ENCODE measurements around the gene CAPZB.

Gene CAPZB

DNA sequence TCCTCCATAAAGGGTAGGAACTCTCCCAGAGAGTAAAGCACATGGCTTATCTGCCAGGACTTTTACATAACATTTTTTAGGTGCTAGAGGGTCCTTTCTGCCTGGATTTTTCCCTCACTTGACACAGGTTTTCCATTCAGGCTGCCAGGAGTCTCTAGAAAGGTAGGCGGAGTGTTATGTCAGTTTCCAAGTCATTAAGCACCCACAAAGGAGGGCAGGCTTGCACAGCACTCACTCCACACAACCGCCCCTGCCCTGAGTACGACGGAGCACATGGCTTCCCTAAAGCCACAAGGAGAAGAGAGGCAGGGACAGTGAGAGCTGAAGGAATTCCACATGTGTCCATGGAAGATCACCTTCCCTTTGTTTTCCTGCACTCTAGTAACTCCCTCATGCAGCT, 55.7 kb downstream of the CAPZB start:
- DNase-seq (ENCODE audit: low spot score) = no peak

DNA sequence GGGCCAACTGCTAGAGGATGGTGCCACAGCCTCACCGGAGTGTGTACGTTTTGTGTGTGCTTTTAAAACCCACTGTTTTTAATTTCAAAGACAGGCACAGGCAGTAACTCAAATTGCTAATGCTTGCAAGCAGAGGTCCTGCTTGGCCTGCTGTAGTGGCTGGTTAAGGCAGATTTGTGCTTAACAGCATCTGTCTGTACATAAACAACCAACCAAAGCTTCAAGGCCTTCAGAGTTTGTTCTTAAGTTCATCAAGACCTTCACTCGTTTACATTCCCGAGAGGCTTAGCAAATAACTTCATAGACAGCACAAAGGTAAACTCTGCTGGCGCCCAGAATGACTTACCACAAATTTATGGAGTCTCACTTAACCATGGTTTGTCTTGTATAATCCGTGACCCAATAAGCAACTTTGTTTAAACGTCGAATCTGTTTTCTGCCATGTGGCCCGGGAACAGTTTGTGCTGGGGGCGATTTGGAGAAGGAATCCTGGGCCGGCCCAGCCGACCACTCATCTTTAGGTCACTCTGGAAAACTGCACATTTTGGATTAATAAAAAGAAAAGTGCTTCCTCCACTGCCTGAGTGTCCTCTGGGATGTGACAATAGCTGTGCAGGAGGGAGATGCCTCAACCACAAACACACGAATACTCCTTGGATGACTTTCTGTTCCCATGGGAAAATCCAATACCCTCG, 58.1 kb downstream of the CAPZB start:
- no peak for DNase-seq (ENCODE audit: low spot score)

GRCh38 chr1:19426294-19427086, 58.8 kb downstream of the CAPZB start:
- no peak for DNase-seq (ENCODE audit: low spot score)

- DNase-seq (ENCODE audit: low spot score) = no peak
Observed at GRCh38 chr1:19425646-19426239, 59.6 kb downstream of the CAPZB start.

GRCh38 chr1:19424651-19425570, 60.4 kb downstream of the CAPZB start:
- no peak for DNase-seq (ENCODE audit: low spot score)

- no peak for DNase-seq (ENCODE audit: low spot score)
Observed at GRCh38 chr1:19423130-19423529, 62.2 kb downstream of the CAPZB start.

- DNase-seq (ENCODE audit: low spot score) = no peak
Observed at GRCh38 chr1:19421365-19421764, 64.0 kb downstream of the CAPZB start.

DNA sequence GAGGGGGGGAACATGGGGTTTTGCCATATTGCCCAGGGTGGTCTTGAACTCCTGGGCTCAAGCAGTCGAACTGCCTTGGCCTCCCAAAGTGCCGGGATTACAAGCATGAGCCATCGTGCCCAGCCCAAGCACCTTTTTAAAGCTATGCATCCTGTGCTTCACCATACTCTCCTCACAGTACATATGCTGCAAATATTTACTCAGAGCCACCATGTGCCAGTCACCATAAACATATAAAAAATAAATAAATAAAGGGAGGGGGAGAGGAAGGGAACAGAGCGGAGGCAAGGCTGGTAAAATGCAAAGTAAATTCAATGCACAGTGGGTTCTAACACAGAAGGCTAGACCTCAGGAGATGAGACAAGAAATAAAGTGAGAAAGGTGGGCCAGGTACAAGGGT, 64.7 kb downstream of the CAPZB start:
- DNase-seq (ENCODE audit: low spot score) = no peak

GRCh38 chr1:19419691-19420090, 65.6 kb downstream of the CAPZB start:
- no peak for DNase-seq (ENCODE audit: low spot score)

DNA sequence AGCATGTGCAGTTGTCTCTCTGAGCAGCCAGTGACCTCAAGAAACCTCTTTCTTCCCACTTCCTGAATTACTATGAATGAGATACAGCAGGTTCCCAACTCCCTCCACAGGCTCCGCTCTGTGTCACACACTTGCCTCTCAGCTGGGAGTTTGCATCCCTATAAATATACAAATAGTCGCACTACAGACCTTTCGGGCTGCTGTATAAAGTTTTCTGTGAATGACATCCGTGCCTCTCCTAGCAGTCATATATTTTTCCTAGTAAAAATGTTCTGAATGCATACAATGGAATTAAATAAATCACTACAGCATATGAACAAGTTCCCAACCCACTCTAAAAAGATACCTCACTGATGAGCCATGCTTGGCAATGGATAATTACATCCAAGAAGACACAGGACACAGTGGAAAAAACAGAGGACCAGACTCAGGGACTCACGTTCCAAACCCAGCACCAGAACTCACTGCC, 66.8 kb downstream of the CAPZB start:
- no peak for DNase-seq (ENCODE audit: low spot score)

GRCh38 chr1:19416921-19417470, 68.3 kb downstream of the CAPZB start:
- no peak for DNase-seq (ENCODE audit: low spot score)

DNA sequence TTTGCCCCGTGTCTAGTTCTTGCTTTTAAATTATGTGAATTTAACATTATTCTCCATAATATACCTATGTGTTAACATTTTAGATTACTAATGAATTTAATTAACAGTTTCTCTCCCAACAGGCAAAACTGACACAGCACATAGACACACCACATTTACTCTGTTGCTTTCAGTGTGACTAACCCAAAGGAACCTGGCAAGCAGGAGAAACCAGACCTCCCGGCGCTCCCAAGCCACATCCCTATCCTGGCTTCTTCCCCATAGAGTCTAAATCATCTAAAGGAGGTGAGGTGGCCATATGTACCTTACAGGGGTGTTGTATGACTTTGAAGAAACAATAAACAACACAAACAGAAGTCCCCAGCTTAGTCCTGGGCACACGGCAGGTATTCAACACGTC, 69.2 kb downstream of the CAPZB start:
- no peak for DNase-seq (ENCODE audit: low spot score)

GRCh38 chr1:19414515-19415121, 70.7 kb downstream of the CAPZB start:
- DNase-seq (ENCODE audit: low spot score) = no peak

DNA sequence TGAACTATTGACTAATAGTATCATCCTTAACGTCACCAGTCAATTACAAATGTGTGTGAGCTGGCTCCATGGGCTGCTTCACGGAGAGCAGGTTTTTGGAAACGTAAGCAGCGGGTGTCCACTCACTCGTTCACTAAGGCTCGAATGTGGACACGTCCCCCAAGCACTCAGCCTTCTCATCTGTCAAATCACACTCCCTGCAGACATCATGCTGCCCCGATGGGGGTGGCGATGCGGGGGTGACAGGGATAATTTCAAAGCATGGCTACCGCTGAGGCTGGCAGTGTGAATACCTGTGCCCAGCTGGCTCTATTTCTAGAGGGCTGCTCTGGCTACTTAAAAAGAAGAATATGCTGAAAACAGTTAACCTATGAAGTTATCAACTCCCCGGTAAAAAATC, 71.3 kb downstream of the CAPZB start:
- no peak for DNase-seq (ENCODE audit: low spot score)

- DNase-seq (ENCODE audit: low spot score) = no peak
Observed at GRCh38 chr1:19412654-19413053, 72.7 kb downstream of the CAPZB start.

GRCh38 chr1:19411612-19412011, 73.7 kb downstream of the CAPZB start:
- no peak for DNase-seq (ENCODE audit: low spot score)

DNA sequence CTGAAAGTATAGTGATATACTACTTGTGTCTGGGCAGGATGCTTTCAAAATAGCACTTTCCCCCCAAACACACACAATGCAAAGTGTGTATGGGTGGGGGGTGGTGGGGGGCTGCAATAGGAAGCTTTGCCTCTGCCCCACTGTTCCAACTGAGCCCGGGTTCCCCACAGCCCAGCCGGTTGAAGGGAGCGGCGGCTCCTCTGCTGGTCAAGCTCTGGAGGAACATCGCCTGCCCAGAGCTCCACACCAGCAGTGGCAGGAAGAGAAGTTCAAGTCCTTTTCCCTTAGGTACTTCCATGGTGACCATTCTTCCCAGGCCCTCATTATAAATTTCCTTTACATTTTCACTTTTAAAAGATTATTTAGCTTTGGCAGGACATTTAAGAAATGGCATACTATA, 74.9 kb downstream of the CAPZB start:
- no peak for DNase-seq (ENCODE audit: low spot score)

- no peak for DNase-seq (ENCODE audit: low spot score)
Observed at GRCh38 chr1:19409477-19410341, 75.6 kb downstream of the CAPZB start.

DNA sequence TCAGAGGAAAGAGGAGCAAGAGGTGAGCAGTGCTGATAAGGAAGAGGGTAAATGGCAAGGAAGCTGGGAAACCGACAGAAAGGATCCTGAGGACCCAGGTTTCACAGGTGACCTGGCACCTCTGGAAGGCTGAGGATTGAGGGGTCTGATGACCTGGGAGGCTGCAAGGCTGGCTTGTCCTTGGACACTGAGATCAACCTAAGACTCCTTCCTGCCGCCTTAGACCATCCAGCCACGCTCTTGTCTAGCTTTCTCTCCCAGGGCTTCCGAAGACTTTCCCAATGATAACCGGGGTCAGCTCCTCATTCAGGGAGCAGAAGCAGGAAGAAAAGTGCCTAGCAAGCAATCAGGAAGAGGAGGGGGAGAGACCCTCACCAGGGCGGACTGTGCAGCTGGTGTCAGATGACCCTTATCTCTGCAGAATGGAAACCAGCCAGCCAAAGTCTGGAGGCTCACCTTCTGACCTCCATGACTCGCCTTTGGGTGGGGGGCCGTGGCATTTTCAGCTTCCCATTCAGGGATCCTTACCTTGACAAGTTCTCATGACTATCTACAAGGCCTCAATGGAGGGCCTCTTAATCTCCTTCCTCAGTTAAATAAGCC, 77.7 kb downstream of the CAPZB start:
- DNase-seq (ENCODE audit: low spot score) = no peak

DNA sequence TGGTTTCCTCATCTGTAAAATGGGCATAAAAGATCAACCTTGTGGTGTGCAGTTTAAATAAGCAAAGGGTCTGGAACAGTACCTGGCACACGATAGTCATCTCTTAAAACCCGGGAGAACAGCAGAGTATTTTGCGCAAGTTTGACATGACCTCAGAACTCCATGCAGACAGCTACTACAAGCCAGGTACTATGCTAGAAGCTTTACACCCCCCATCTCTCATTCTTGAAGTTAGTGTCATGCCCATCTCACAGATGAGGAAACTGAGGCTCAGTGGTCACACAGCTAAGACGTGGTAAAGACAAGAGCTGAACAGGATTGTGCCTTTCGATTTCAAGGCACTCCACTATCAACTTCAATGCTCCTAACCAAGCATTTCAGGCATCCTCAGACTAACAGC, 78.7 kb downstream of the CAPZB start:
- no peak for DNase-seq (ENCODE audit: low spot score)
